HS-27A (cell line): Measurements from ENCODE around the gene PRAMEF4.
"Not testable (repeated sequence)": the region's sequence is repeated elsewhere in the genome, so short reads cannot be mapped to it uniquely, and the experiment has no call there.

Experiments used
- DNase-seq: peaks from one replicate; pipeline ENCODE4 v3.0.0-alpha.2; 2012; ENCODE audit warnings: low read depth, missing footprints

Gene PRAMEF4

DNA sequence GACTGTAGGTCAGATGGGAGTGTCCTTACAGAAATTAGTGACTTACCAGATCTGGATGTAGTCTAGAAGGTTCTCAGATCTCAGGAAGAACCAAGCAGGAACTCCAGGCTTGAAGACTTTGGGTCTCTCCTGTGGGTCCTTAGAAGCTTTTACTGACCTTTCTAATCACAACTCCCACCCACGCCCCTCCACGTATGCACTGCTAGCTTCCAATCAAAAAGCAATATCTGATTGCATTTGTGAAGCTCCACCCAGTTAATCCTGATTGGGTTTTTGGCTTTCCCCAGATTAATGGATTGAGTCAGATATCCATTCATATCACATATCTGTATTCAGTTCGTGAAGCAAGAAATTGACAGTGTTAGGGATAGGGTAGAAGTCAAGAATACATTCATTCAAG lies at the start of gene PRAMEF4:
PRAMEF4 (minus strand) TSS at position 101 of the 400 bp plus-strand sequence. CDS start 2,807 bp downstream, outside the sequence.
- not testable (repeated sequence) for DNase-seq

DNA sequence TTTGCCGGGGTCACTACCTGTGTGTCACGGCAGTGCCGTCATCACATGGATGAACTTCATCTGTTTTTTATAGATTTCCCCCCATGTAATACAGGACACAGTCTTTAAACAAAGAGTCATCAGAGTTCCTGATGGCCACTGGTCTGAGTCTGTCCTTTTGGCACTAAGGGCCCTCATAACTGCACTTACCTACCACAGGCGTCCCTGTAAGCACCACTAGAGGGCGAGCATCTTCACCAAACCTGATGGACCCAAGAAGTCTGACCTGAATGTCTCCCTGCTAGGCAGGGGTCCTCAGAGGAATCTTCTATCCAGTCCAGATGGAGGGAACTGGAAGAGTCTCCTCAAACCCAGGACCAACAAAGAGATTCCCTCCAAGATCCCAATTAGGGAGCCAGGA lies 38.4 kb upstream of the PRAMEF4 start:
- DNase-seq = not testable (repeated sequence)

DNA sequence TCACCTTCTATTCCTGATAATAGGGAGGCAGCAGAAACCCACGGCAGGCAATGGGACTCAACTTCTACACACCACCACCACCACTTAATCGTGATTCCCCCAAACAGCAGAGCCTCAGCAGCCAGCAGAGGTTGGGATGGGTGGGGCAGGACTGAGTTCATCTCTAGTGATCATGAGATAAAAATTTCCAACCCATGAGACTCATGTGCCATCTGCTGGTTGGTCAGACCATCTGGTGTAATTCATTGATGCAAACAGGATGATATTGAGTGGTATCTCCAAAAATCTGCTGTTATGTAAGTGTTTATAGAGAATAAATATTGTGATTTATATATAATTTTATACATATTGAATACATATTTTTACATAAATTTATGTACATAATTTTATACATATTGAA lies 35.7 kb upstream of the PRAMEF4 start:
- DNase-seq = not testable (repeated sequence)

DNA sequence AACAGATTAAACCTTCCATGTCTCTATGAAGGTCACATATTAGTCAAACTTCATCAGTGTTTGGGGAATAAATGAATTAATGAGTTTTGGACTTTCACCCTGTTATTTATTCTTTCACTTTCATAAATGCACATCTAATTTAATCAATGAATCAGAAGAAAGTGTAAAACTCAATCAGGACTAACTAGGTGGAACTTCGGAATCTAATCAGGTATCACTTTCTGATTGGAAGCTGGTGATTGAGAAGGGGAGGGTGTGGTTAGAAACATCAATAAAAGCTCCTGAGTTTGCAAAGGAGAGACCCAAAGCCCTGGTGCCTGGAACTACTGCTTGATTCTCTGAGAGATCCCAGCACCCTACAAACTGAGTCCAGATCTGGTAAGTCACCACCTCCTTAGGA lies 30.3 kb upstream of the PRAMEF4 start, which contains the start of gene PRAMEF7:
PRAMEF7 (plus strand) TSS at position 301 of the 400 bp plus-strand sequence. CDS start 1,083 bp downstream, outside the sequence.
- not testable (repeated sequence) for DNase-seq

DNA sequence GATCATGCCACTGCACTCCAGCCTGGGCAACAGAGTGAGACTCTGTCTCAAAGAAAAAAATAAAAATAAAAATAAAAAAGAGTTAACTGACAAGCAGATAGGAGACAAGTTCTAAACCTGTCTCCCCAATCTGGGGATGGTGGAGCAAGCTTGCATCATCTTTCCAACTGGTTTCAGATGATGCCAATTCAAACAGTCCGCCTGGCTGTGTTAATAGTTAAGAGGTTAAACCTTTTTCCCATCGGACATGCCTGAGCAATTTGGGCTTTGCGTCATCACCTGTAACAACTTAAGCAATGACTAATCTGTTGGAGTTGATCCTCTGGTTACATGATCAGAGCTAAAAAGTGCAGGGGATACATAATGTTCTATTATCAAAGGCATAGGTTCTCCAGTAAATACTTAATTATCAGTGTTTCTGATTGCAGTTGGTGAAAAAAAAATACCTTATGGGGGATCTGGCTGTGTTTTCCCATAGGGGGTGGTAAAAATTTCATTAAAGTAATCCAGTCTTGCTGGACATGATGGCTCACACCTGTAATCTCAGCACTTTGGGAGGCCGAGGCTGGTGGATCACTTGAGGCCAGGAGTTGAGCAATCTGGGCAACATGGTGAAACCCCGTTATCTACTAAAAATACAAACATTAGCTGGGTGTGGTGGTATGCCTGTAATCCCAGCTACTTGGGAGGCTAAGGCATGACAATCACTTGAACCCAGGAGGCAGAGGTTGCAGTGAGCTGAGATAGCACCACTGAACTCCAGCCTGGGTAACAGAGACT lies 18.0 kb upstream of the PRAMEF4 start:
- not testable (repeated sequence) for DNase-seq

DNA sequence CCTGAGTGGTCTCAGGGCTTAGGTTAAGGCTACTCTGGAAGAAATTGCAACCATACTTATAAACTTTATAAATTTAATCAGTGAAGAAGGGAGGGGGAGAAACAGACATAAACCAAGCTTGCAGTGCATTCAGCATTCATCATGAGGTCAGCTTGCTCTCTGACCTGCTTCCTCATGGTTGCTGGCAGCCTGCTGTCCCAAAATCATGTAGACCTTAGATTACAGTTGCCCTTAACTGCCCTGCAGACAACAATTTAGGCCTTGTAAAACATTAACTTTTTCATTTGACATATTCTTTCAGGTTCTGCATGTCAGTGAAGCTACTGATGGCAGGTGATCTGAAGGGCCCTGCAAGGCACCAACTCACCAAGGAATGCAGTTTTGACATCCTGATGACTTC lies 13.2 kb upstream of the PRAMEF4 start:
- not testable (repeated sequence) for DNase-seq

DNA sequence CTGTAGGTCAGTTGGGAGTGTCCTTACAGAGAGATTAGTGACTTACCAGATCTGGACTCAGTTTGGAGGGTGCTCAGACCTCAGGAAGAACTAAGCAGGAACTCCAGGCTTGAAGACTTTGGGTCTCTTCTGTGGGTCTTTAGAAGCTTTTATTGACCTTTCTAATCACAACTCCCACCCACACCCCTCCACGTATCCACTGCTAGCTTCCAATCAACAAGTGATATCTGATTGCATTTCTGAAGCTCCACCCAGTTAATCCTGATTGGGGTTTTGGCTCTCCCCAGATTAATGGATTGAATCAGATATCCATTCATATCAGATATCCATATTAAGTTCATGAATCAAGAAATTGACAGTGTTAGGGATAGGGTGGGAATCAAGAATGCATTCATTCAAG lies 12.2 kb upstream of the PRAMEF4 start, which contains the start of gene PRAMEF10:
PRAMEF10 (minus strand) TSS at position 101 of the 400 bp plus-strand sequence. CDS start 2,423 bp downstream, outside the sequence.
- not testable (repeated sequence) for DNase-seq

DNA sequence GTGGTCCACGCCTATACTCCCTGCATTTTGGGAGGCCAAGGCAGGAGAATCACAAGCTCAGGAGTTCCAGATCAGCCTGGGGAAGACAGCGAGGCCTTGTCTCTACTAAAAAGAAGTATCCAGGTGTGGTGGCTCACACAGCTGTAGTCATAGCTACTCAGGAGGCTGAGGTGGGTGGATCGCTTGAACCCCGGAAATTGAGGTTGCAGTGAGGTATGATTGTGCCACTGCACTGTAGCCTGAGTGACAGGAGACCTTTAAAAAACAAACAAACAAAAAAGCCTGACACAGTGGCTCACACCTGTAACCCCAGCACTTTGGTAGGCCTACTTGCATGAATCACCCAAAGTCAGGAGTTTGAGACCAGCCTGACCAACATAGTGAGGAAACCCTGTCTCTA lies 7.5 kb downstream of the PRAMEF4 start:
- not testable (repeated sequence) for DNase-seq

DNA sequence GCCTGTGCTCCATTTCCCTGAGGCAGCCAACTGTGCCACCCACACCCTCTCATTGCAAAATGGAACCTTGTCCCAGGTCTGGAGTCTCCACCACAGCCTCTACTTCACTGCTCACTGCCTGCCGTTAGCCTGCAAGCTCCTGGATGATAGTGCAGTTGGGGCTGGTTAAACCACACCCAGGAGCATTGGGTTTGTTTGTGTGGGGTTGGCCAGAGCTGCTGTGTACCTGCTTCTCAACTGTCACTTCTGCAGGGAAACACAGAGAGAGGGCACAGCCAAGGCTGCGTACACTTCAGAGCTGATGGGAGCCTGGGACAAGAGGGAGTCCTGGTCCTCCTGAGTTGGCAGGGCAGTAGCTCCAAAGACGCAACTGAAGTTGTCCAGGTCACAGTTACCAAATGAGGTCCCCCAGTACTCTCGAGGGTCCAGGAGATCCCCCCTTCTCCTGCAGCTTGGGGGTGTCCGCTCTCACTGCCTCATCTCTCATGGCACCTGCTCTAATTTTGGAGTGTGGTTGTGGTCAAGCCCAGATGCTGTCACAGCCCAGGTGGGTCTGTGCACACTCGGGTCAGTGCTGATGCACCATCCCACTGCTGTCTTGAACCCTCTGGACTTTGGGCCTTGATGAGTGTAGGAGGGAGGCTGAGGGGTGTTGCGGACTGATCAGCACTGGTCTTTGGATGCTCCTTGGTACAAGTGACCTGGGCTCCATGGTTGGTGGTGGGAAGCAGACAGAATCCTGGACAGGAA lies 22.7 kb downstream of the PRAMEF4 start:
- not testable (repeated sequence) for DNase-seq

DNA sequence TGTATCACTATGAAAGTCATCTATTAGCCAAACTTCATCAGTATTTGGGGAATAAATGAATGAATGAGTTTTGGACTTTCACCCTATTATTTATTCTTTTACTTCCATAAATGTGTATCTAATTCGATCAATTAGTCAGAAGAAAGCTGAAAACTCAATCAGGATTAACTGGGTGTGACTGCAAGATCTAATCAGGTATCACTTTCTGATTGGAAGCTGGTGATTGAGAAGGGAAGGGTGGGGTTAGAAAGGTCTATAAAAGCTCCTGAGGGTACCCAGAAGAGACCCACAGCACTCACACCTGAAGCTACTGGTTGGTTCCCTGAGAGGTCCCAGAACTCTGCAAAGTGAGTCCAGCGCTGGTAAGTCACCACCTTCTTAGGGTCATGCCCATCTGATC lies 29.2 kb downstream of the PRAMEF4 start, which contains the start of gene PRAMEF2:
PRAMEF2 (plus strand) TSS at position 301 of the 400 bp plus-strand sequence. CDS start 1,924 bp downstream, outside the sequence.
- DNase-seq = not testable (repeated sequence)

DNA sequence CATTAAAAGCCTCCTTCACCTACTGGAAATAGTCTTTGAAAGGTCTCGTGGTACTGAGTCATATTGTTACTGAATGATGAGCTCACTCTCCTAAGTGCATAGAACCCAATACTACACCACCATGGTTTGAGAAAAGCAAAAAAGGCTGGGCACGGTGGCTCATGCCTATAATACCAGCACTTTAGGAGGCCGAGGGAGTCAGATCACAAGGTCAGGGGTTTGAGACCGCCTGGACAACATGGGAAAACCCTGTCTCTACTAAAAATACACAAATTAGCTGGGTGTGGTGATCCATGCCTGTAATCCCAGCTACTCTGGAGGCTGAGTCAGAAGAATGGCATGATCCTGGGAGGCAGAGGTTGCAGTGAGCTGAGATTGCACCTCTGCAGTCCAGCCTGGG lies 34.2 kb downstream of the PRAMEF4 start:
- peak; percentile 94 for DNase-seq

DNA sequence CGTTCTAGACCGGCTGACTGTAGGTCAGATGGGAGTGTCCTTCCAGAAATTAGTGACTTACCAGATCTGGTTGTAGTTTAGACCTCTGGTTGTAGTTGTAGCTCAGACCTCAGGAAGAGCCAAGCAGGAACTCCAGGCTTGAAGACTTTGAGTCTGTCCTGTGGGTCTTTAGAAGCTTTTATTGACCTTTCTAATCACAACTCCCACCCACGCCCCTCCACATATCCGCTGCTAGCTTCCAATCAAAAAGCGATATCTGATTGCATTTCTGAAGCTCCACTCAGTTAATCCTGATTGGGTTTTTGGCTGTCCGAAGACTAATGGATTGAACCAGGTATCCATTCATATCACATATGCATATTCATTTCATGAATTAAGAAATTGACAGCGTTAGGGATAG lies 37.4 kb downstream of the PRAMEF4 start, which contains the start of gene HNRNPCL1:
HNRNPCL1 (minus strand) TSS at position 101 of the 400 bp plus-strand sequence. CDS start 431 bp downstream, outside the sequence.
- DNase-seq = not testable (repeated sequence)

DNA sequence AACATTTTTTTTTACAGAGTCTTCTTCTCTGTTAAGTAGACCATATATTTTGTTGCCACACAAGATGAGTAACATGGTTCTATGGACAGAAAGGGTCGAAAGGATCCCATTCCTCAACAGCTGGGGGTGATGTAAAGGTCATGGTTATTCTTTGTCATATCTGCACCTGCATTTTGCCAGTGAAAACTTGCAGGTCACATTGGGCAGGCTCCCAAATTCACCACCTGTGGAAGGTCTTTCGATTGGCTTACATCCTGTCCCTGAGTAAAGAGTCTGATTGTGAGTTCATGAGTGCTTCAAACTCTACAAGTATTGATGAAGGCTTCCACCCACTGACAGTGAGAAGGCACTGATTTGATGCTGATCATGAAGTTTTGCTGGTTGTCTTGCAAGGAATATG lies 52.8 kb downstream of the PRAMEF4 start:
- not testable (repeated sequence) for DNase-seq

DNA sequence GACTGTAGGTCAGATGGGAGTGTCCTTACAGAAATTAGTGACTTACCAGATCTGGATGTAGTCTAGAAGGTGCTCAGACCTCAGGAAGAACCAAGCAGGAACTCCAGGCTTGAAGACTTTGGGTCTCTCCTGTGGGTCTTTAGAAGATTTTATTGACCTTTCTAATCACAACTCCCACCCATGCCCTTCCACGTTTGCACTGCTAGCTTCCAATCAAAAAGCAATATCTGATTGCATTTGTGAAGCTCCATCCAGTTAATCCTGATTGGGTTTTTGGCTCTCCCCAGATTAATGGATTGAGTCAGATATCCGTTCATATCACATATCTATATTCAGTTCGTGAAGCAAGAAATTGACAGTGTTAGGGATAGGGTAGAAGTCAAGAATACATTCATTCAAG lies 54.7 kb downstream of the PRAMEF4 start, which contains the start of gene PRAMEF11:
PRAMEF11 (minus strand) TSS at position 101 of the 400 bp plus-strand sequence. CDS start 2,621 bp downstream, outside the sequence.
- not testable (repeated sequence) for DNase-seq
